ENCODE results near the gene ALK. TPM values are rescaled to one million over a fixed set of nuclear protein-coding genes. Genes with fewer than 3 reads are reported as not detected.

ALK gene
- total RNA-seq, 1 experiment from 2014 or later, result not detected

DNA sequence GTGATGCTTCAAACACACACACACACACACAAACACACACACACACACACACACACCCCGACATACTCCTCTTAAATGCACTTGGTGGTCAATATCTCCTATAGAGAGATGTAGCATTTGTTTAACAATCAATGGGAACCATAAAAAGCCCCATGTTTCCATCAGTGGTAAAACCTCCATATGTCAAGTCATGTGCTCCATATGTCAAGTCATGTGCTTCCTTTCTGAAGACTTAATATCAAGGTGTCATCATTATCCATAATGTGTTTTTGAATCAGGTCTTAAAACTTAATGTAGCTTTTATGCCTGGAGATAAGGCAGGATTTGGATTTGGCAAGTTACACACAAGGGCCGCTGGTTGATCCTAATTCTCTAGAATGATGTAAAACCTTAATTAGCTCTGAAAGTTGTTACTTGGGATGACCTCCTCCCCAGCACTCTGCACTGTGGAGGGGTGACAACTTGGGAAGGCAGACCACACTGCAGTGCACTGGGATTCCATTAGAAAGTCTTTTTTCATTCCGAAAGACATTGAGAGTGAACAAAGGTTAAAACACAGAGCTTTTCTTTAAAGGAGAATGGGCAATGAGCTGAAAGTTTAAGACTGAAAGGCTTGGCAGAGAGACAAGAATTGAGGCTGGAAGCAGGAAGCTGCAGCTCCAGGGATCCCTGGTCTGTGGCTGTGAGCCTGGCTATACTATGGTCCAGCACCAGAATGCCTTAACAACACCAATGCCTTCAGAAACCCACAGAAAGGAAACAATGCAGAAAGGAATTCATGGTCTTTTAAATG lies 26.4 kb downstream of the ALK start:
- Histone ChIP-seq H2BK5ac (ENCODE audit: insufficient read length, low read length) (no peak overlapping the region), H3K14ac (ENCODE audit: insufficient read depth, low read length) (no peak overlapping the region), H3K4me2 (ENCODE audit: insufficient read depth, insufficient read length, low read length) (no peak overlapping the region), H2BK12ac (ENCODE audit: insufficient read length, low read depth, low read length) (no peak overlapping the region), H3K79me1 (ENCODE audit: insufficient read depth, low read depth, low read length, poor library complexity, severe bottlenecking) (no peaks in the 10 kb centered on the region), H2BK20ac (ENCODE audit: low read depth, low read length, poor library complexity, severe bottlenecking) (no peak overlapping the region), H4K20me1 (ENCODE audit: control insufficient read depth, insufficient read depth, insufficient read length) (no peaks in the 10 kb centered on the region), H2AFZ (ENCODE audit: low read length) (no peak overlapping the region), H3K27me3 (ENCODE audit: insufficient read depth, low read length) (no peaks in the 10 kb centered on the region), H3K4ac (ENCODE audit: low read depth, low read length) (no peak overlapping the region), H3K79me2 (ENCODE audit: insufficient read depth, low read length) (no peaks in the 10 kb centered on the region), H2AK5ac (ENCODE audit: insufficient read length, low read length) (no peak overlapping the region), H3K27ac (ENCODE audit: insufficient read length, low read depth, low read length) (no peak overlapping the region), H3K9ac (ENCODE audit: extremely low read depth, insufficient read length, low read length) (no peak overlapping the region), H3K9me3 (ENCODE audit: control insufficient read depth, low read depth, low read length) (no peaks in the 10 kb centered on the region), H3K23ac (ENCODE audit: insufficient read length, low read depth, low read length) (no peak overlapping the region), H3K56ac (ENCODE audit: insufficient read length, low read depth, low read length) (no peak overlapping the region), H4K91ac (ENCODE audit: insufficient read length, low read depth, low read length) (no peak overlapping the region), H2BK15ac (ENCODE audit: low read depth, low read length) (no peak overlapping the region), H4K5ac (ENCODE audit: insufficient read length, low read depth, low read length) (no peak overlapping the region), H3K18ac (ENCODE audit: insufficient read length, low read depth, low read length) (no peak overlapping the region), H3K23me2 (ENCODE audit: insufficient read length, low read depth, low read length, poor library complexity, severe bottlenecking) (no peaks in the 10 kb centered on the region), H2BK120ac (ENCODE audit: low read depth, low read length, poor library complexity, severe bottlenecking) (no peak overlapping the region), H3K4me1 (ENCODE audit: insufficient read depth, low read length) (0 out of 2 replicates have a peak, but pooled peaks cover 6% of the 10 kb centered on the region), H3T11ph (ENCODE audit: low read length) (no peak overlapping the region), H4K8ac (replicated peaks; ENCODE audit: insufficient read length, low read depth, low read length) (no peak overlapping the region)
- Mint-ChIP-seq H3K9me3 (no peaks in the 10 kb centered on the region), H3K27me3 (ENCODE audit: low read depth) (peaks cover 66% of the 10 kb centered on the region), H3K4me3 (no peak overlapping the region), H3K36me3 (ENCODE audit: insufficient read depth in 1 of 3, low read depth in 3 of 3) (peaks cover 0 to 3% (median 0%) of the 10 kb centered on the region in 3 experiments; a peak in 1 of 7 replicates), H3K4me1 (peaks cover 36 to 44% of the 10 kb centered on the region in 2 experiments), H3K27ac (peak overlapping the region in 1 of 3 experiments; percentile 42; a peak in 1 of 7 replicates)
- TF ChIP-seq CTCF (conservative IDR thresholded peaks at IDR 0.05), result no peak
- no peak for DNase-seq
- no CpG with 5 or more reads among the region's 3 CpGs for WGBS (ENCODE audit: extremely low coverage, insufficient read length, low lambda C conversion rate)
